HS-5 (cell line): Measurements from ENCODE around the gene ADORA2A.

Source experiments
- DNase-seq: peaks from one replicate; pipeline ENCODE4 v3.0.0-alpha.2; 2012; ENCODE audit warnings: low read depth

The ADORA2A gene

DNA sequence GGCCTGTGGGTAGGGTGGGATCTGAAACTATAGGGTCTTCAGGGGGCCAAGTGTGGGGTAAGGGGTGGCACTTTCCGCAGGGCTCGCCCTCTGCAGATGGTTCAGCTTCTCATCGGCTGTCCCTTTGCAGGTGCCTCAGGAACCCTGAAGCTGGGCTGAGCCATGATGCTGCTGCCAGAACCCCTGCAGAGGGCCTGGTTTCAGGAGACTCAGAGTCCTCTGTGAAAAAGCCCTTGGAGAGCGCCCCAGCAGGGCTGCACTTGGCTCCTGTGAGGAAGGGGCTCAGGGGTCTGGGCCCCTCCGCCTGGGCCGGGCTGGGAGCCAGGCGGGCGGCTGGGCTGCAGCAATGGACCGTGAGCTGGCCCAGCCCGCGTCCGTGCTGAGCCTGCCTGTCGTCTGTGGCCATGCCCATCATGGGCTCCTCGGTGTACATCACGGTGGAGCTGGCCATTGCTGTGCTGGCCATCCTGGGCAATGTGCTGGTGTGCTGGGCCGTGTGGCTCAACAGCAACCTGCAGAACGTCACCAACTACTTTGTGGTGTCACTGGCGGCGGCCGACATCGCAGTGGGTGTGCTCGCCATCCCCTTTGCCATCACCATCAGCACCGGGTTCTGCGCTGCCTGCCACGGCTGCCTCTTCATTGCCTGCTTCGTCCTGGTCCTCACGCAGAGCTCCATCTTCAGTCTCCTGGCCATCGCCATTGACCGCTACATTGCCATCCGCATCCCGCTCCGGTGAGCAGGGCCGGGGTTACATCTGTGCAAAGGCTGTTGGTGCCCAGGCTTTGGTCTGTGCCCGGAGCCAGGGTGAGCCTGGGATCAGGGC is 5.8 kb downstream of the ADORA2A start:
- no peak for DNase-seq

DNA sequence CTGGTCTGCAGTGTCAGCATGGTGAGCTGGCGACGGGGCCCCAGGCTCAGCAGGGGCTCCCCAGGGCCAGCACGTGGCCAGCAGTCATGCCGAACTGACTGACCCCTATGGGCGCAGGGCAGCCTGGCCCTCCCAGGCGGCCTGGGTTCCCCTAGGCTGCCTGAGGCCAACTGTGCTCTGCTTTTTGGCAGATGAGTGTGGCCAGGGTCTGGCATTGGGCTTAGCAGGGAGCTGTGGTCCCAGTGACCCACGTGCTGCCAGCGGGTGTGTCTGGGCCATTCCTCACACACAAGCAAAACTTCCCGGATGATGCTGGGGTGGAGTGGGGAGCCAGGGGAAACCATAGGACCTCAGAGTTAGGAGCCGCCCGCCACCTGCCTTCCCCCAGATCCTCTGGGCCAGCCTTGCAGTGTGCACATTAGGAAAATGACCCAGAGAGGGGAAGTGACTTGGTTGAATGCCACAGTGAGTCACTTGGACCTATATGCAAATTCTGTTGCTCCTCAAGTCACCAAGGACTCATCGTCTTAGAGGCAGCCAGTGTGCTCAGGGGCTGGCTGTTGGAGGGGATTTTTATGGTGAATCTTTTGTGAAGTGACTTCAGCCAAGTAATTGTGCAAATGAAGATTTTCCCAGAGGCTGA is 6.5 kb downstream of the ADORA2A start:
- DNase-seq = no peak

DNA sequence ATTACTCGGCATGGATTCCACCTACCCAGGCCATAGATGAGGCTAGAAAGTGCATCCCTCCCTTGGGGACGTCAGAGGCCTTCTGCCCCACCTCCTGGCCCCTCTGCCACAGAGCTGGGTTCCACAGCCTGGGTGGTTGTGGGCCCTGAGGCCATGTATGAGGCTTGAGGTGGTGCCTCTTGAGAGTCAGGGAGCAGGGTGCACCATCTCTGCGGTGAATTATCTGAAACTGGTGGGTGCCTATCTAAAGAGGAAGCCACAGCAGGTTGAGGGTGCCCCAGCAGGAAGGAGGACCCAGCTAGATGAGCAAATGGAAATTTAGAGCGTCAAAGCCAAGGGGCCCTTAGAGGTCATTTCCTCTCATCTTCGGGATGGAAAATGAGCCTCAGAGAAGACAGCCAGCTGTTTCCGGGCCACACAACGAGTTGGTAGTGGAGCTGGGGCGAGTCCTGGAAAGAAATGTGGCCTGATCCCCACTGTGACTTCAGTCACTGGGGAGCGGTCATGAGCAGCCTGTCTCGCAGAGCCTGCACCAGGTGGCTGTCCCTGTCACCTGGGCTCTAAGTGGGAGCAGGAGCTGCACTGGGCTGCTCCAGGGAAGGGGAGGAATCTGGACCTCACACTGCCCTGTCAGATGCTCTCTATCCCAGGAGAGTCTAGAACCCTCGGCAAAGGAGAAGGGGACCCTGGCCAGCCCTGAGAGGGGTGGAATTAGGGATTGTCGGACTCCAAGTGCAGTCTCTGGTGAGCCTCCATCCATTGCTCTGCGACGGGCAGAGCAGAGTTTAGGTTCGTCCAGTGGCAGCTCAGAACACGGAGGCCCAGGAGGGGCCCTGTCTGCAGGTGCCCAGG is 7.3 kb downstream of the ADORA2A start:
- DNase-seq = no peak

GRCh38 chr22:24435323-24435645 is 7.9 kb downstream of the ADORA2A start:
- DNase-seq = no peak

GRCh38 chr22:24435861-24436371 is 8.5 kb downstream of the ADORA2A start:
- DNase-seq = peak; percentile 41

DNA sequence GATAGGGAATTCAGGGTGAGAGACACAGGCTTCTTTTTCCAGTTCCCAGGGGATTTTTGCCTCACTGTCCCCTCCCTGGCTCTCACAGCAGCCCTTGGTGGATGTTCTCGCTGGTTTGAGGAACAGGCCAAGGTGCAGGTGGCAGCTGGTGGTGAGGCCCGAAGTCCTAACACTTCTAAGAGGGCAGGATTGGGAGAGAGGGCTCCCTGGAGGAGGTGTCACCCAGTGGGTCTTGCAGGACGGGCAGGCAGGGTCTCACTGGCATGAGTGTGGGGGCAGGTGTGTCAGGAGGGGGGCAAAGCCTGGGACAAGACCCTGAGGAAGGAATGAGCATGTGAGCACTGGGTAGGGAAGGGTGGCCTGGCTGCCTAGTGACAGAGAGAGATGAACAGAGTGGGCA is 9.2 kb downstream of the ADORA2A start:
- no peak for DNase-seq

DNA sequence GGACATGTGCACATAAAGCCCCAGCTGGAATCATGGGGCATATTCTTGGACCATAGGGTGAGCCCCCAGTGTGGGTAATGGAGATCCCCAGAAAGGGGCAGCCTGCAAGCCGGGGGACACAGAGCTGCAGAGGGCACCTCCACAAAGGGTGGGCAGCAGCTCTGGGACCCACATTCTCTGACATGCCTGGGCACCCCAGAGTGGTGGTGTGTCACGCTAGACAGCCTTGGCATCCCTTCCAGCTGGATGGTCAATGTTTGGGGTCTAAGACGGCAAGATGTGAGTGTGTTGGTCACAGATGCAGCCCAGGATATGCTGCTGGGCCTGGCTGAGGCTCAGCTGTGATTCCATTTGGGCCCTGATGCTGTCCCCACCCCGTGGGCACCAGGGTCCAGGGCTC is 9.7 kb downstream of the ADORA2A start:
- no peak for DNase-seq

- no peak for DNase-seq
Measured at GRCh38 chr22:24437741-24438328, 10.4 kb downstream of the ADORA2A start.

GRCh38 chr22:24440270-24440717 is 12.9 kb downstream of the ADORA2A start:
- DNase-seq = no peak

GRCh38 chr22:24440718-24441405 is 13.5 kb downstream of the ADORA2A start:
- no peak for DNase-seq

DNA sequence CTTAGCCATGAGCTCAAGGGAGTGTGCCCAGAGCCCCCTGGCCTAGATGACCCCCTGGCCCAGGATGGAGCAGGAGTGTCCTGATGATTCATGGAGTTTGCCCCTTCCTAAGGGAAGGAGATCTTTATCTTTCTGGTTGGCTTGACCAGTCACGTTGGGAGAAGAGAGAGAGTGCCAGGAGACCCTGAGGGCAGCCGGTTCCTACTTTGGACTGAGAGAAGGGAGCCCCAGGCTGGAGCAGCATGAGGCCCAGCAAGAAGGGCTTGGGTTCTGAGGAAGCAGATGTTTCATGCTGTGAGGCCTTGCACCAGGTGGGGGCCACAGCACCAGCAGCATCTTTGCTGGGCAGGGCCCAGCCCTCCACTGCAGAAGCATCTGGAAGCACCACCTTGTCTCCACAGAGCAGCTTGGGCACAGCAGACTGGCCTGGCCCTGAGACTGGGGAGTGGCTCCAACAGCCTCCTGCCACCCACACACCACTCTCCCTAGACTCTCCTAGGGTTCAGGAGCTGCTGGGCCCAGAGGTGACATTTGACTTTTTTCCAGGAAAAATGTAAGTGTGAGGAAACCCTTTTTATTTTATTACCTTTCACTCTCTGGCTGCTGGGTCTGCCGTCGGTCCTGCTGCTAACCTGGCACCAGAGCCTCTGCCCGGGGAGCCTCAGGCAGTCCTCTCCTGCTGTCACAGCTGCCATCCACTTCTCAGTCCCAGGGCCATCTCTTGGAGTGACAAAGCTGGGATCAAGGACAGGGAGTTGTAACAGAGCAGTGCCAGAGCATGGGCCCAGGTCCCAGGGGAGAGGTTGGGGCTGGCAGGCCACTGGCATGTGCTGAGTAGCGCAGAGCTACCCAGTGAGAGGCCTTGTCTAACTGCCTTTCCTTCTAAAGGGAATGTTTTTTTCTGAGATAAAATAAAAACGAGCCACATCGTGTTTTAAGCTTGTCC is 14.3 kb downstream of the ADORA2A start:
- DNase-seq = no peak

DNA sequence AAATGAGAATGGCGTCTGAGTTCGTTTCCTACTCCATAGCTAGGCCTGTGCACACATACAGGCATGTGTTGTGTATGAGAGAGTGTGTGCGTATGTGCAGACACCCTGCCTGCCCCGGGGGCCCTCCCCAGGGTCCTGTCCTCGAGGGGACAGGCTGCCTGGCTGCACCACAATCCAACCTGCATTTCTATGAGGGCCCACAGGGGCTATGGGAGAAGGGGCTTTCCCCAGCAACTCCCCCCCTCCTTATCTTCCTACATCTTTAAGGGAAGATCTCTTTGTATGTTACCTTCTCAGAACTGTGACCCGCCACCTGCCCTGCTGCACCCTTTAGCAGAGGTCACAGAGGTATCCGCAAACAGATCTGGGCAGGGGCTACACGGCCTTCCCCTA is 14.9 kb downstream of the ADORA2A start:
- no peak for DNase-seq

DNA sequence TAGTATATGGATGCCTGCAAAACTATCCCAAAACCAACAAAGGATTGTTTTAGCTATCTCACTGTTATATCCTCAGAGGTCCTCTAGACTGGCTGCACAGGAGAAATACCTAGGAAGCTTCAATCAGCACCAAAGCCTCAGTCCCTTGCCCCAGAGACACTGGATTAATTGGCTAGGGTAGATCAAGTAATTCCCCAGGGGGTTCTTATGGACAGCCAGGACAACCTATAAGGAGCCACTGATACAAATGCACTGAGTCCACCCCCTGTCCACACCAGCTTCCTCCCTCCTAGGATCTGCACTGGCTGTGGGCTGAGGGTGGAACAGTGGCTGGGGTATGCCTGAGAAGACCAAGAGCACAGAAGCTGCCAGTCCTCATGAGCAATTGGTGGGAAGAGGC is 16.3 kb downstream of the ADORA2A start:
- no peak for DNase-seq

DNA sequence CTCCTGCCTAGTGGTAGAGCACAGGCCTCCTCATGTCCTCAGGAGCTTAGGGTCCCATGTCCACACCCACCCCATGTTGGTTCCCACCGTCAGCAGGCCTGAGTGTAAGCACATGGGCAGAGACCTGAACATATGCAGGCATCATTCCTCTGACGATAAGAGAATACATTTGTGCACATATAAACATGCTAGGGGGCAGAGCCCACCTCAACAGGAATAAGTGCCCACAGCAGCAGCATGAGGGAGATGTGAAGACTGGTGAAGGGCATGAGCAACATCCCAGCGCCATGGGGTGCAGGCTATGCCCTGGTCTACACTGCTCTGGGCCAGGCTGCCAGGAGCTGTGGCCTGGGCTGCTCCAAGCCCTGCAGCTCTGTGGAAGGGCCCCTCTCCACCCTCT is 16.9 kb downstream of the ADORA2A start:
- no peak for DNase-seq

- no peak for DNase-seq
Measured at GRCh38 chr22:24444729-24445466, 17.5 kb downstream of the ADORA2A start.

- DNase-seq = no peak
Measured at GRCh38 chr22:24445481-24446259, 18.3 kb downstream of the ADORA2A start.

GRCh38 chr22:24446260-24446611 is 18.8 kb downstream of the ADORA2A start:
- DNase-seq = no peak

- DNase-seq = no peak
Measured at GRCh38 chr22:24450610-24451009, 23.2 kb downstream of the ADORA2A start.

DNA sequence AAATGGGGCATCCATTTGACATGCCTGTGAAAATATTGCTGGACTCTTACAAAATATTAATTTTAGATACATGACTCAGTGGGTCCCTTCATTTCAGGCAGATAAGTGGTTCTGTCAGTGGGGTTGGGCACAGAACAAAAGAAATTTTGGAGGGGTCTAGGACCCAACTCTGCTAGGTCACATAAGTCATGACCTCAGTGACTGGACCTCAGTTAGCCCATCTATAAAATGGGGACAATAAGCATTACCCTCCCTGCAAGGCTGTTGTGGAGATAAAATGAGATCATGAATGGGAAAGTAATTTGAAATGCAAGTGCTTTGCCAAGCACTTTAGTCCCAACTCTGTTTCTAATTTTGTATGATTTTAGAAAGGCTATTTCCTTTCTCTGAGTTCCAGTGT is 23.8 kb downstream of the ADORA2A start:
- DNase-seq = no peak
